Activated naive CD8-positive, alpha-beta T cell treated with anti-CD3 and anti-CD28 coated beads for 36 hours (primary cell): ENCODE data around the gene ANTXR1. TPM values are rescaled to one million over a fixed set of nuclear protein-coding genes. Genes with fewer than 3 reads are reported as not detected.

Source experiments
- DNase-seq: peaks from one replicate; pipeline ENCODE4 v3.0.0; 2021
- H3K27ac Mint-ChIP-seq: one replicate; pipeline ENCODE4 v1.8.0; 2022; ENCODE audit warnings: mild to moderate bottlenecking, moderate library complexity, mixed read lengths
- H3K27me3 Mint-ChIP-seq: one replicate; pipeline ENCODE4 v1.8.0; 2022; ENCODE audit warnings: mild to moderate bottlenecking, mixed read lengths
- H3K36me3 Mint-ChIP-seq: one replicate; pipeline ENCODE4 v1.8.0; 2021; ENCODE audit warnings: mild to moderate bottlenecking, mixed read lengths
- H3K4me1 Mint-ChIP-seq: one replicate; pipeline ENCODE4 v1.8.0; 2021; ENCODE audit warnings: mixed read lengths
- H3K4me3 Mint-ChIP-seq: one replicate; pipeline ENCODE4 v1.8.0; 2022; ENCODE audit warnings: mild to moderate bottlenecking, moderate library complexity, mixed read lengths
- H3K9me3 Mint-ChIP-seq: one replicate; pipeline ENCODE4 v1.8.0; 2022; ENCODE audit warnings: mixed read lengths
- total RNA-seq, 2 experiments: library from RNA; stranded (reverse); gene quantifications; one replicate each; pipeline ENCODE4 v1.2.3, GENCODE V29; 2021

The ANTXR1 gene
- total RNA-seq, 2 experiments from 2014 or later: 0.91 to 1.1 TPM

GRCh38 chr2:68992341-68992740 is 20.6 kb upstream of the ANTXR1 start:
- Mint-ChIP-seq H3K4me1 (no peaks in the 10 kb centered on the region), H3K27ac (no peak overlapping the region), H3K27me3 (peaks cover 7% of the 10 kb centered on the region), H3K4me3 (no peak overlapping the region), H3K36me3 (no peaks in the 10 kb centered on the region), H3K9me3 (no peaks in the 10 kb centered on the region)
- no peak for DNase-seq

- H3K4me3 Mint-ChIP-seq: no peak overlapping the region
- no peaks in the 10 kb centered on the region for H3K4me1 Mint-ChIP-seq
- peaks cover 7% of the 10 kb centered on the region for H3K27me3 Mint-ChIP-seq
- no peaks in the 10 kb centered on the region for H3K9me3 Mint-ChIP-seq
- H3K27ac Mint-ChIP-seq: no peak overlapping the region
- no peak for DNase-seq
- no peaks in the 10 kb centered on the region for H3K36me3 Mint-ChIP-seq
Observed at GRCh38 chr2:68992933-68993332, 20.0 kb upstream of the ANTXR1 start.

- H3K4me1 Mint-ChIP-seq: no peaks in the 10 kb centered on the region
- H3K9me3 Mint-ChIP-seq: no peaks in the 10 kb centered on the region
- H3K36me3 Mint-ChIP-seq: no peaks in the 10 kb centered on the region
- H3K27me3 Mint-ChIP-seq: peaks cover 12% of the 10 kb centered on the region
- no peak overlapping the region for H3K27ac Mint-ChIP-seq
- no peak overlapping the region for H3K4me3 Mint-ChIP-seq
- no peak for DNase-seq
Observed at GRCh38 chr2:68993660-68994059, 19.3 kb upstream of the ANTXR1 start.

GRCh38 chr2:68994864-68995263 is 18.1 kb upstream of the ANTXR1 start:
- Mint-ChIP-seq H3K9me3 (no peaks in the 10 kb centered on the region), H3K27me3 (peaks cover 19% of the 10 kb centered on the region), H3K4me3 (no peak overlapping the region), H3K4me1 (no peaks in the 10 kb centered on the region), H3K27ac (no peak overlapping the region), H3K36me3 (no peaks in the 10 kb centered on the region)
- DNase-seq: no peak

- Mint-ChIP-seq H3K36me3 (no peaks in the 10 kb centered on the region), H3K27ac (no peak overlapping the region), H3K27me3 (peaks cover 19% of the 10 kb centered on the region), H3K4me1 (no peaks in the 10 kb centered on the region), H3K4me3 (no peak overlapping the region), H3K9me3 (peaks cover 3% of the 10 kb centered on the region)
- no peak for DNase-seq
Observed at GRCh38 chr2:68995916-68996315, 17.1 kb upstream of the ANTXR1 start.

GRCh38 chr2:68997401-68997800 is 15.6 kb upstream of the ANTXR1 start:
- H3K9me3 Mint-ChIP-seq: peaks cover 9% of the 10 kb centered on the region
- H3K4me1 Mint-ChIP-seq: no peaks in the 10 kb centered on the region
- H3K4me3 Mint-ChIP-seq: no peak overlapping the region
- no peak overlapping the region for H3K27ac Mint-ChIP-seq
- no peak for DNase-seq
- peaks cover 22% of the 10 kb centered on the region for H3K27me3 Mint-ChIP-seq
- peaks cover 2% of the 10 kb centered on the region for H3K36me3 Mint-ChIP-seq

- H3K4me1 Mint-ChIP-seq: no peaks in the 10 kb centered on the region
- no peak overlapping the region for H3K27ac Mint-ChIP-seq
- DNase-seq: no peak
- peaks cover 2% of the 10 kb centered on the region for H3K36me3 Mint-ChIP-seq
- no peak overlapping the region for H3K4me3 Mint-ChIP-seq
- peaks cover 9% of the 10 kb centered on the region for H3K9me3 Mint-ChIP-seq
- peaks cover 32% of the 10 kb centered on the region for H3K27me3 Mint-ChIP-seq
Observed at GRCh38 chr2:69001879-69002278, 11.1 kb upstream of the ANTXR1 start.

- H3K27me3 Mint-ChIP-seq: peaks cover 27% of the 10 kb centered on the region
- no peak for DNase-seq
- H3K4me3 Mint-ChIP-seq: no peak overlapping the region
- H3K4me1 Mint-ChIP-seq: no peaks in the 10 kb centered on the region
- H3K27ac Mint-ChIP-seq: no peak overlapping the region
- H3K36me3 Mint-ChIP-seq: peaks cover 2% of the 10 kb centered on the region
- peaks cover 9% of the 10 kb centered on the region for H3K9me3 Mint-ChIP-seq
Observed at GRCh38 chr2:69003731-69004130, 9.2 kb upstream of the ANTXR1 start.

GRCh38 chr2:69007169-69007568 is 5.8 kb upstream of the ANTXR1 start:
- DNase-seq: no peak
- Mint-ChIP-seq H3K4me1 (no peaks in the 10 kb centered on the region), H3K27me3 (peaks cover 21% of the 10 kb centered on the region), H3K9me3 (no peaks in the 10 kb centered on the region), H3K27ac (no peak overlapping the region), H3K36me3 (no peaks in the 10 kb centered on the region), H3K4me3 (no peak overlapping the region)

- H3K4me1 Mint-ChIP-seq: peaks cover 3% of the 10 kb centered on the region
- H3K36me3 Mint-ChIP-seq: no peaks in the 10 kb centered on the region
- no peaks in the 10 kb centered on the region for H3K9me3 Mint-ChIP-seq
- H3K4me3 Mint-ChIP-seq: no peak overlapping the region
- peaks cover 21% of the 10 kb centered on the region for H3K27me3 Mint-ChIP-seq
- H3K27ac Mint-ChIP-seq: no peak overlapping the region
- no peak for DNase-seq
Observed at GRCh38 chr2:69007603-69008002, 5.4 kb upstream of the ANTXR1 start.

GRCh38 chr2:69010437-69011194 is 2.4 kb upstream of the ANTXR1 start:
- H3K36me3 Mint-ChIP-seq: no peaks in the 10 kb centered on the region
- H3K27ac Mint-ChIP-seq: no peak overlapping the region
- peaks cover 34% of the 10 kb centered on the region for H3K27me3 Mint-ChIP-seq
- H3K9me3 Mint-ChIP-seq: no peaks in the 10 kb centered on the region
- no peak overlapping the region for H3K4me3 Mint-ChIP-seq
- peaks cover 16% of the 10 kb centered on the region for H3K4me1 Mint-ChIP-seq
- DNase-seq: no peak

- Mint-ChIP-seq H3K4me1 (peaks cover 16% of the 10 kb centered on the region), H3K27ac (no peak overlapping the region), H3K4me3 (no peak overlapping the region), H3K27me3 (peaks cover 43% of the 10 kb centered on the region), H3K36me3 (no peaks in the 10 kb centered on the region), H3K9me3 (no peaks in the 10 kb centered on the region)
- DNase-seq: no peak
Observed at GRCh38 chr2:69011611-69012157, 1.3 kb upstream of the ANTXR1 start.

GRCh38 chr2:69012310-69013141 is 453 bp upstream of the ANTXR1 start:
- peaks cover 51% of the 10 kb centered on the region for H3K27me3 Mint-ChIP-seq
- peak overlapping the region; percentile 83 for H3K4me3 Mint-ChIP-seq
- no peak overlapping the region for H3K27ac Mint-ChIP-seq
- H3K9me3 Mint-ChIP-seq: no peaks in the 10 kb centered on the region
- peak; percentile 26 for DNase-seq
- no peaks in the 10 kb centered on the region for H3K36me3 Mint-ChIP-seq
- peaks cover 16% of the 10 kb centered on the region for H3K4me1 Mint-ChIP-seq

GRCh38 chr2:69013840-69014821 is 1.2 kb downstream of the ANTXR1 start:
- Mint-ChIP-seq H3K27ac (no peak overlapping the region), H3K9me3 (no peaks in the 10 kb centered on the region), H3K27me3 (peaks cover 62% of the 10 kb centered on the region), H3K4me1 (peaks cover 16% of the 10 kb centered on the region), H3K36me3 (no peaks in the 10 kb centered on the region), H3K4me3 (peak overlapping the region; percentile 83)
- peak; percentile 8 for DNase-seq
